ENCODE data around the gene PRPSAP1. TPM values are rescaled to one million over a fixed set of nuclear protein-coding genes. Genes with fewer than 3 reads are reported as not detected.
A peak's percentile ranks its signal among the peaks of the same experiment; 100 is the strongest.

The PRPSAP1 gene
- 39.6 TPM for total RNA-seq

GRCh38 chr17:76353599-76354316 lies at the start of gene PRPSAP1:
Gene PRPSAP1 (minus strand): TSS chr17:76353916. CDS start chr17:76353703, 213 bp downstream.
- peak; percentile 78 to 93 (median 91) for DNase-seq (ENCODE audit: low read depth in 2 of 3, low spot score in 2 of 3)

GRCh38 chr17:76402711-76403110 lies 49.0 kb upstream of the PRPSAP1 start:
- no peak for DNase-seq (ENCODE audit: low read depth in 2 of 3, low spot score in 2 of 3)

DNA sequence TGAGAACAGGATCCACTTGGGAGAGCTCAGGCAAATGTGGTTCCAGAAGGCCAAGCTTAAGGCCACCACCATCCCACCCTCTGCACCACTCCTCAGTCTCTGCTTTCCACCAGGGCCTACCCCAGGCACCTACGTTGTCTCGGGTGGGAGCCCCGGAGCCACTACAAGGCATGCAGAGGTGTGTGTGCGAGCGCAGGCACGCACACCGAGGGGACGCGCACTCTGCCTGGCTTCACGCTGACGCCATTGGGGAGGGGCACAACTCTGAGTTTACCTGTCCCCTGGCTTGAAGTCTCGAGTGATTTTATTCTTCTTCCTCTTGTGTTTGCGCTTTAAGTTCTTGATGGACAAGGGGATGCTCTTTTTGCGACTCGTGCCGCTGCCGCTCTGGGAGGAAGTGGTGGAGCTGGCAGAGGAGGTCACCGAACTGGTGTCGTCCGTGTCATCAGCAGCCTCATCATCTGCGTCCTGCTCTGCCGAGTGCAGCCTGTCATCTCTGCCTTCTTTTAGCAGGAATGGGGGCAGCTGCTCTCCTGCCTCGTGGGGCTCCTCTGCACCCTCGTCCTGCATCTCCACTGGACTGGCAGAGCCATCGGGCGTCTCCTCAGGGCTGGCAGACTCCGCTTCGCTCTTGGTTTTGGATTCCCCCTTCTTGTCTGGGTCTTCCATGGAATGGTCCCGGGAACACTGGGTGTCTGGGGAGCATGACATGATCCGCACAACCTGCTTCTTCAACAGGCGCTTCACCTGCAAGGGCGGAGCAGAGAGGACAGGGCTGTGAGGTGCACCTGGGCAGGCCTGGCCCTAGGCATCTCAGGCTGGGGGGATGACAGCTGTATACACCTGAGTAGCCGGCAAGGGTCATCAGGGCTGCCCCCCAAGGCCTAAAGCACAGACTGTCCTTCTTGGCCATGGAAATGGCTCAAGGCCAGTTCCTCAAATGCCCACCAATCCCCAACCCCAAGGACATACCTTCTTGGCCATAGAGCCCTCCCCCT lies 45.8 kb upstream of the PRPSAP1 start:
- DNase-seq (ENCODE audit: low read depth in 2 of 3, low spot score in 2 of 3): no peak

GRCh38 chr17:76398523-76399174 lies 44.9 kb upstream of the PRPSAP1 start:
- no peak for DNase-seq (ENCODE audit: low read depth in 2 of 3, low spot score in 2 of 3)

GRCh38 chr17:76397687-76398522 lies 44.2 kb upstream of the PRPSAP1 start:
- peak; percentile 67 to 88 (median 75) for DNase-seq (ENCODE audit: low read depth in 2 of 3, low spot score in 2 of 3)

DNA sequence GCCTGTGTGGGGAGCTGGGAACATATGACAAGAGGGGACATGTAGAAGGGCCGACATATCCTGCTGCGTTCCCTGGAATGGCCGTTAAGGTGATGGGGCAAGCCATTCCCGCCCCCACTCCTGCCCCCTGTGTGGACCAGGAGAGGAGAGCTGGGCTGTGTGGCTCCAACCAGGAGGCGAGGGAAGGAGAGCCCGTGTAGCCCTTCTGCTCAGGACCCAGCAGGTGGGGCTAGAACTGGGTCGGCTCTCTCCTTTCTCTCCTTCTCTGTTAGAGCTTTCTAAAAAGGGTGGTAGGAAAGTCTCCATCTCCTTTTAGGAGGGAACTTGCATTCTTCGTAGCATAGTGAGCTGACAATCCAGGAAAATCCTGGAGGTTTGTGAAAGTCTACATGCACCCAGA lies 43.5 kb upstream of the PRPSAP1 start:
- no peak for DNase-seq (ENCODE audit: low read depth in 2 of 3, low spot score in 2 of 3)

GRCh38 chr17:76395980-76396379 lies 42.3 kb upstream of the PRPSAP1 start:
- DNase-seq (ENCODE audit: low read depth in 2 of 3, low spot score in 2 of 3): no peak

- no peak for DNase-seq (ENCODE audit: low read depth in 2 of 3, low spot score in 2 of 3)
These were observed 40.5 kb upstream of the PRPSAP1 start for GRCh38 chr17:76394166-76394565.

GRCh38 chr17:76391200-76391715 lies 37.5 kb upstream of the PRPSAP1 start:
- no peak for DNase-seq (ENCODE audit: low read depth in 2 of 3, low spot score in 2 of 3)

GRCh38 chr17:76390003-76390421 lies 36.3 kb upstream of the PRPSAP1 start:
- DNase-seq (ENCODE audit: low read depth in 2 of 3, low spot score in 2 of 3): no peak

DNA sequence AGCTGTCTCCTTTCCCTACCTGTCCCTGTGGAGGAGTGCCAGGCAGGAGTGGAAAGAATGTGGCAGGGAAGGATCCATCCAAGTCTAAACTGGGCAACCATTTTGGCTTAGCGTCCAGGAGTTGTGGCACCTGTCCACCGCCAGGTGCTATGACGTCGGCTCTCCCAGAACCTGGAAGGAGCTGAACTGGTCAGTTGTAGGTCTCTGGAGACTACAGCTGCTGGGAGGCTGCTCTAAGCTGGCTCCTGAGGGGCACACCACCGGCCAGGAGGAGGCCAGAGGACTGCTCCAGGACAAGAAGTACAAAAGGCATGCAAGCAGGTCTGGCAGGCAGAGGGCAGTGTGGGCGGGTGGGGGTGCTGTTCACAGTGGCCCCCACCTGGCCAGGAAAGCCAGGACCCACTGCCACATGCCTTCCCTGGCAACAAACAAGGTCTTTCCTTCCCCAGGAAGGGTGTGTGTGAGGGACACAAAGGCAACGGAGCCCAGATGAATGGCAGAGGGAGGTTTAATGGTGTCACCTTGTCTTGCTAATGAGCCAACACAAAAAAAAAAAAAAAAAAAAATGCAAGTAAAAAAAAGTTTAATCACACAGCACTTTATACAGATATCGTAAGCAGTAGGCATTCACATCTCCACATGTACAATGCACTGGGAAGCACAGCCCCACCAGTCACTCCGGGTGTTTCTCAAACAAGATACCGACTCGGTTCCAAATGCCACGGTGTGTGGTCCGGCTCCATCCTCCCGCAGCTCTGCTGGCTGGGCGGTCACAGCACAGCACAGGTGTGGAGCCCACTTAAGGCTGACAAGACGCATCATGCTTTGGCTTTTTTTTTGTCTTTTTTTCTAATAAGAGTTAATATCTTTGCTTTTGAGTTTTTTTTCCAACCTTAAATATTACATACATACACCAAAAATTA lies 35.5 kb upstream of the PRPSAP1 start:
- no peak for DNase-seq (ENCODE audit: low read depth in 2 of 3, low spot score in 2 of 3)

- DNase-seq (ENCODE audit: low read depth in 2 of 3, low spot score in 2 of 3): no peak
These were observed 33.5 kb upstream of the PRPSAP1 start for GRCh38 chr17:76386966-76387765.

DNA sequence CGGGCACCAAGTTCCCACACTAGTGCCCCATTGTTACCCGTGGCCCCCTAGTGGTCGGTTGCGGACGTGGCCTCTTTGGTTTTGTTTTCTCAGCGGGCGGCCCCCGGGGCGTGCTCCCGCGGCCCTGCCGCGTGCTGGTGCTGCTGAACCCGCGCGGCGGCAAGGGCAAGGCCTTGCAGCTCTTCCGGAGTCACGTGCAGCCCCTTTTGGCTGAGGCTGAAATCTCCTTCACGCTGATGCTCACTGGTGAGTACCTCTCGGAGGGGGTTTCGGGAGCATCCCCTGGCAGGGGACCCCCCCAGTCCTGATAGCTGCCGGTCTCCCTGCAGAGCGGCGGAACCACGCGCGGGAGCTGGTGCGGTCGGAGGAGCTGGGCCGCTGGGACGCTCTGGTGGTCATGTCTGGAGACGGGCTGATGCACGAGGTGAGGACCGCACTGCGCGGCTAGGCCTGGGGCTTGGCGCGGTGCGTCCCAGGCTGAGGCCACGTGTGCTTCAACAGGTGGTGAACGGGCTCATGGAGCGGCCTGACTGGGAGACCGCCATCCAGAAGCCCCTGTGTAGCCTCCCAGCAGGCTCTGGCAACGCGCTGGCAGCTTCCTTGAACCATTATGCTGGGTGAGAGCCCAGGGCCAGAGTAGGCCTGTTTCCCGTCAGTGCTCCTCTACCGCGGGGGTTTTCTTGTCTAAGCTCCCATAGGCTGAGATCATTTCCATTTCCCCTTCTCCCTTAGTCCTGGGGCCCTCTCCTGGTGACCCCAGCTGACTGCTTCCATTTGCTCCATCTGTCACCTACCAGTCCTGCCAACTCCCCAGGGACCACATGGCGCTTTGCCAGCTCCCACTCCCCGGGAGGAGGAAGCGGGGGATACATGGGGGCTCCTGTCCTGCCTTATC lies 32.4 kb upstream of the PRPSAP1 start:
- DNase-seq (ENCODE audit: low read depth in 2 of 3, low spot score in 2 of 3): peak; percentile 63 to 88 (median 86)

- peak; percentile 18 to 82 (median 36) for DNase-seq (ENCODE audit: low read depth in 2 of 3, low spot score in 2 of 3)
These were observed 31.5 kb upstream of the PRPSAP1 start for GRCh38 chr17:76384987-76385891.

DNA sequence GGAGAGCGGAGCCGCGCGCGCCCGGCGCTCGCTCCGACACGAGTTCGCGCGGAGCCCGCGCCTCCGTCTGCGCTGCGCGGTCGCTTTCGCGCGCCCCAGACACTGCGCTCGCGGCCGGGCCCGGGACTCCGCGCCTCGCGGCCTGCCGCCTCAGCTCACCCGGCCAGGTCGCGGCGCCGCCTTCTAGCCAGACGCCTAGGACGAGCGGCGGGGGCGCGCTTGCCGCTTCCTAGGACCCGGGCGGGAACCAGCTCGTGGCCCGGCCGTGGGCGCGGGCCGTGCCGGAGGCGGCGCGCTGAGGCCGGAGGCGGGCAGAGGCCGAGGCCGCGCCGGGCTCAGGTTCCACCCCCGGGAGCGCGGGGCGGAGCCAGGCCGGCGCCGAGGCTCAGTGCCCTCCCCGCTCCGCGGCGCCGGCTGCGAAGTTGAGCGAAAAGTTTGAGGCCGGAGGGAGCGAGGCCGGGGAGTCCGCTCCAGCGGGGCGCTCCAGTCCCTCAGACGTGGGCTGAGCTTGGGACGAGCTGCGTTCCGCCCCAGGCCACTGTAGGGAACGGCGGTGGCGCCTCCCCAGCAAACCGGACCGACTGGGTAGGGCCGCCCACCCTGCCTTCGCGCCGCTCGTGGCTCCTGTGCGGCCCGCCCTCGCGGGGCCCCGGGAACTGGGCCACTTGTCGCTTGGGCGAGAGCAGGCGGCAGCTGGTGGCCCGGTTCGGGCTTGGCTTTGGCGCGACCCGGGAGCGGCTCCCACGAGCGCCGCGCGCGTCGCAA lies 30.7 kb upstream of the PRPSAP1 start, which contains the start of gene SPHK1:
Gene SPHK1 (plus strand): TSS at position 388 of the 765 bp plus-strand sequence. CDS start 1,036 bp downstream, outside the sequence.
- peak; percentile 35 to 57 (median 43) for DNase-seq (ENCODE audit: low read depth in 2 of 3, low spot score in 2 of 3)
